Liver (tissue), 3 donors: ENCODE results near the gene TK1.

Experiments used
- ATF3 ChIP-seq: IDR thresholded peaks from 2 replicates; pipeline ENCODE4 v1.6.1; 2016; ENCODE audit warnings: antibody characterized with exemption
- CTCF ChIP-seq: fragments of 150-350 bp; IDR thresholded peaks from 2 replicates; pipeline ENCODE4 v1.5.1; 2017; ENCODE audit warnings: improper control_type of control experiment, low read depth, low read length; ENCODE audit not compliant: missing input control
- RAD21 ChIP-seq, 2 donors: IDR thresholded peaks; 2 replicates each; pipeline ENCODE4 v1.6.1; 2016; ENCODE audit warnings: antibody characterized with exemption in 2 of 2, mild to moderate bottlenecking in 2 of 2
- REST ChIP-seq: IDR thresholded peaks from 2 replicates; pipeline ENCODE4 v1.6.1; 2016; ENCODE audit warnings: antibody characterized with exemption, mild to moderate bottlenecking
- TAF1 ChIP-seq: conservative IDR thresholded peaks from 2 replicates; pipeline ENCODE4 v1.6.1; 2016; ENCODE audit warnings: antibody characterized with exemption, mild to moderate bottlenecking
- donor health status: healthy.
- donor health status: healthy.

- TF ChIP-seq RAD21 (IDR thresholded peaks at IDR 0.05) (no peak), CTCF (no peak), REST (no peak), TAF1 (no peak), ATF3 (no peak)
These were observed 10.4 kb upstream of the TK1 start for GRCh38 chr17:78197147-78197832.
